M059J (cell line): ENCODE measurements around the gene JUN. TPM values are rescaled to one million over a fixed set of nuclear protein-coding genes. Genes with fewer than 3 reads are reported as not detected.

Experiments
- DNase-seq: peaks from one replicate; pipeline ENCODE4 v3.0.0-alpha.2; 2012; ENCODE audit warnings: low read depth
- total RNA-seq: library from RNA; depleted of rRNA; stranded (reverse); fragments of >200 nt; shearing (Covaris generic); gene quantifications from 2 replicates; pipeline ENCODE4 v1.2.3, GENCODE V29; 2014

The JUN gene
- total RNA-seq, 1 experiment from 2014 or later: 85.5 TPM

- DNase-seq: peak; percentile 85
These were observed 21.0 kb downstream of the JUN start for GRCh38 chr1:58762806-58763205.

- peak; percentile 100 for DNase-seq
These were observed 28.4 kb downstream of the JUN start for GRCh38 chr1:58755468-58755872.

- peak; percentile 55 for DNase-seq
These were observed 29.0 kb downstream of the JUN start for GRCh38 chr1:58754683-58755467.

DNA sequence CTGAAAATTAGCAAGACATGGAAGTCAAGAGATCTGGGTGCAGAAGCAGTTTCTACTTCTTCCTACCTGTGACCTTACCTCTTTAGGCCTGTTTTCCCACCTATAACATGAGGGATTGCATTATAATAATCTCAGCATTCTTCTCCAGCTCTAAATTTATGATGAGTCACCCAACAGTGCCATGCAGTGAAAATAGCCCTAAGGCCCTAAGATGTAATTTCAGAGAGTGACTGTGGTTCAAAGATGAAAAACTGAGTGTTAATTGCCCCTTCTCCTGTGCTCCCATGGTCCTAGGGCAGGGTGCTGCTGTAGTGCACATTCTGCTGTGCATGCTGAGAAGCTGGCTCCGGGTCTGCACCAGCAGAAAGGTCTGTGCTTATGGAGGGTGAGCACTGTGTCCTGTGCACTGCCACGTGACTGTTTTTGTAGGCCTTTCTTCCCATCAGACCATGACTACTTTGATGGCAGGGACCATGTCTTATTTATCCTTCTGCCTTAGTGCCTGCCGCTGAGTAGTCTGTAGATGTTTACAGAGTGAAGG is 29.7 kb downstream of the JUN start:
- DNase-seq: peak; percentile 71

- DNase-seq: no peak
These were observed 30.4 kb downstream of the JUN start for GRCh38 chr1:58753431-58753866.

- peak; percentile 49 for DNase-seq
These were observed 34.2 kb downstream of the JUN start for GRCh38 chr1:58749646-58750045.

DNA sequence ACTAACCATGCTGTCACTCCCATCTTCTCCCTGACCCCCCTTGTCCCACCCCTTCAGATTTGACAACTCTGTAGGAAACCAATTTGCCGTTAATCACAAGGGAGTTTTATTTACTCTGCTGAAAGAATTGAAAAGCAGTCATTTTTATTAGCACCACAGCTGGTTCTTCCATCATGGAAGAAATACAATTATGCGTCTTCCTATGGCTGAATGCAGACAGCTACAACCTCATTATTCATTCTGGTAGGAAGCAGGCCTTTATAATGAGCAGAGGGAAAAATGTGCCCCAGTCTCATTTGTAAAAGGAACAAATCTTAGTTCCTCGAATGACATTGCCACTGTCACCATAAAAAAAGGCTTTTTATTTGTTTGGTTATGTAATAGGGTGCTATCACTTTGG is 35.2 kb downstream of the JUN start:
- no peak for DNase-seq

- peak; percentile 42 for DNase-seq
These were observed 37.1 kb downstream of the JUN start for GRCh38 chr1:58746757-58747156.

GRCh38 chr1:58746182-58746581 is 37.7 kb downstream of the JUN start:
- no peak for DNase-seq

- DNase-seq: no peak
These were observed 38.2 kb downstream of the JUN start for GRCh38 chr1:58745666-58746065.

DNA sequence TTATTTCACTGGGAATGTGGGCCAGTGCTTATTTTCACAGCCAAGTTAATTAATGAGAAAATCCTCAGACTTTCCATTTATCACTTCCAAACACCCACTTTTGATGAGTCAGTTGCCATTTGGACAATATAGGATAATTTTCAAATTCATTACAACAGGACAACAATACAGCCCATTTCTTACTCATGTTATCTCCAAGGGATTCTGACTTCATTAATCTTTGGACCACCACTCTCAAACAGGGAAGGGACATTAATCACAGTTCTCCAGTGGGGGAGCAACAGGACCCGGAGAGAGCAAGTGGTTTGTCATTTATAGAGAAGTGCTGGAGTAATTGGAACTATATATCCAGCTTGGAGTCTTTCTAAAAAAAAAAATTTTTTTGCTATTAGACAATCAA is 38.7 kb downstream of the JUN start:
- no peak for DNase-seq

GRCh38 chr1:58741678-58742553 is 41.9 kb downstream of the JUN start:
- DNase-seq: no peak

DNA sequence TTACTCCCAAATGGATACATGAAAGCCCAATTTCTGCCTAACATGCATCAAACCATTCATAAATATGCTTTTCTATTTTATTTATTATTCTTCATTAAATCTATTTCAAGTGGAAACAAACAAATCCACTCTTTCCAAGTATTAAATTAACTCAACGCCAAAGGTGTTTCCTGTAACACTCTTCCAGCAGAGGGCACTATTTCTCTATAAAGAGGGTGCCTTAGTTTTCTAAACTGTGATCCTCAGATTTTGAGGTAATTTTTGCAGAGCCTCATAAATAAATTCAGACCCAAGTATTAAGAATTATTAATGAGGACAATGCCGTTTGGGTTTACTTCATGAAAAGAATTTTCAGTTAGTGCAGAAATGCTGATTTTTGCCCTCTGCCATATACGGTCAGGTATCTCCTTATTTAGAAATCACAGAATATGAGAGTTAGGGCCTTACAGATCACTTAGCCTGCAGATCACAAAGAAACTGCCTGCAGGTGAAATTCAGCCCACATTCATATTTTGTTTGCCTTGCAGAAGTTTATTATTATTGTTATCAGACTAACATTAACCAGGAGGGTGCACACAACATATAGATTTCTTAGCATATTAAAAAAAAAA is 43.9 kb downstream of the JUN start:
- peak; percentile 69 for DNase-seq

DNA sequence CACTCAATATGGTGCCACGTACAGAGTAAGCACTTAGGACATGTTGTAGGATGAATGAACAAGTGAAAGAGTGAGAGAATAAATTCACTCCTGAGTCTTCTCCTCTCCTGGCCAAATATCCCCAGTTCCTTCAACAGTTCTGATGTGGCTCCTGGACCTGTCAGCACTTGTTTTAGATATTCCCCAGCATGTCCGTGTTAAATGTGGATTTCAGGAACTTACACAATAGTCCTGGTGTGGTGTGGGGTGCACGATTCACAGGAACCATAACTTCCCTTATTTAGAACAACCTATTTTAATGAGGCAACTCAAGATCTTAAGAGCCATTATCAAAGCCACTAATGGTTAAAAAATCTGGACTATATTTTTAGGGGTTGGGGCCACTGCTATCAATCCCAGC is 45.0 kb downstream of the JUN start:
- no peak for DNase-seq

- no peak for DNase-seq
These were observed 48.3 kb downstream of the JUN start for GRCh38 chr1:58735586-58735985.

- DNase-seq: no peak
These were observed 49.2 kb downstream of the JUN start for GRCh38 chr1:58734630-58735029.

DNA sequence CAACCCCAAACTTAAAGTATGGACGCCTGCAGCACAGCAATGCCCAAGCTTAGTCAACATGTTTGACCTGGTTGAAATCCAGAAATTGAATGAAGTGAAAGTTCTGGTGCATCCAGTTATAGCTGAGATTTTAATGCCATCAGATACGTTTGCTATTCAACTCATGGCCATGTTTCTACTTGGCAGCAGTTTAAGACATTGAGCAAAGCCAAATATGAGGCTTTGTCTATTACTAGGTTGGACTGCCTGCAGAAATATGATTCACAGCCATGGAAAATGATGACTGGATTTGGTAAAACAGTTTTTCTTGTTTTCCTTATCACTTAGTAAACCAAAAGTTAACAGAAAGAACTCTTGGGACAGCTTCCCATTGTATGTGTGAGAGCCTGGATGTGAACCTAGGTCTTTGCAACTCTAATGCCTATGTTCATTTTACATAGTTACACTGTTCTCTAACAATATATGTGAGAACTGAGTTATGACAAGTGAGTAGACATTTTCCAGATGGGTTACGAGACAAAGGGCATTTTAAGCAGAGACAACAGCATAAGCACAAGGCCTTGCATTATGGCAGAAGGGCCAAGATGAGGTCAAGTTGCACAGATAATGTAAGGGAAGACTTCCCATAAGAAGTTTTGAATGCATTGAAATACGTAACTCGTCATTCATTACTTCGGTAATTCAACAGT is 51.6 kb downstream of the JUN start:
- peak; percentile 40 for DNase-seq
